Stimulated activated CD4-positive, alpha-beta T cell treated with anti-CD3 and anti-CD28 coated beads, Interleukin-4, amount 100 ng/mL, for 24 hours (primary cell): ENCODE results near the gene STX17.
"Not testable (repeated sequence)": the region's sequence is repeated elsewhere in the genome, so short reads cannot be mapped to it uniquely, and the experiment has no call there.

ENCODE experiments used
- DNase-seq: peaks from one replicate; pipeline ENCODE4 v3.0.0-alpha.2; 2020

STX17 gene

GRCh38 chr9:99906403-99907207 lies at the start of gene STX17:
STX17 (plus strand) TSS chr9:99906654; CDS start chr9:99915240, 8,586 bp downstream.
- peak; percentile 81 for DNase-seq

GRCh38 chr9:99857576-99857975 lies 48.9 kb upstream of the STX17 start:
- not testable (repeated sequence) for DNase-seq

- DNase-seq: no peak
Measured at GRCh38 chr9:99858087-99858486, 48.4 kb upstream of the STX17 start.

- DNase-seq: no peak
Measured at GRCh38 chr9:99859243-99859980, 47.0 kb upstream of the STX17 start.

GRCh38 chr9:99860266-99860665 lies 46.2 kb upstream of the STX17 start:
- DNase-seq: no peak

GRCh38 chr9:99863955-99864354 lies 42.5 kb upstream of the STX17 start:
- no peak for DNase-seq

GRCh38 chr9:99866398-99866797 lies 40.1 kb upstream of the STX17 start:
- DNase-seq: no peak

GRCh38 chr9:99867536-99867935 lies 38.9 kb upstream of the STX17 start:
- DNase-seq: no peak

- DNase-seq: no peak
Measured at GRCh38 chr9:99867968-99868367, 38.5 kb upstream of the STX17 start.

GRCh38 chr9:99868845-99869244 lies 37.6 kb upstream of the STX17 start:
- DNase-seq: no peak

- DNase-seq: no peak
Measured at GRCh38 chr9:99870126-99870525, 36.3 kb upstream of the STX17 start.

- DNase-seq: no peak
Measured at GRCh38 chr9:99873531-99873930, 32.9 kb upstream of the STX17 start.

- DNase-seq: peak; percentile 13
Measured at GRCh38 chr9:99873943-99874584, 32.4 kb upstream of the STX17 start.

- no peak for DNase-seq
Measured at GRCh38 chr9:99876190-99876589, 30.3 kb upstream of the STX17 start.

GRCh38 chr9:99878651-99879050 lies 27.8 kb upstream of the STX17 start:
- DNase-seq: no peak

- no peak for DNase-seq
Measured at GRCh38 chr9:99881769-99882168, 24.7 kb upstream of the STX17 start.

GRCh38 chr9:99885747-99886146 lies 20.7 kb upstream of the STX17 start:
- DNase-seq: no peak

GRCh38 chr9:99889120-99889519 lies 17.3 kb upstream of the STX17 start:
- DNase-seq: no peak

GRCh38 chr9:99894826-99895225 lies 11.6 kb upstream of the STX17 start:
- no peak for DNase-seq

- no peak for DNase-seq
Measured at GRCh38 chr9:99895510-99895909, 10.9 kb upstream of the STX17 start.

- no peak for DNase-seq
Measured at GRCh38 chr9:99896119-99896518, 10.3 kb upstream of the STX17 start.

GRCh38 chr9:99903393-99903792 lies 3.1 kb upstream of the STX17 start:
- DNase-seq: no peak

GRCh38 chr9:99905833-99906402 lies 536 bp upstream of the STX17 start:
- DNase-seq: no peak

GRCh38 chr9:99907208-99907532 lies 716 bp downstream of the STX17 start:
- DNase-seq: no peak
